A549 (cell line): Measurements from ENCODE around the gene MISFA. TPM values are rescaled to one million over a fixed set of nuclear protein-coding genes. Genes with fewer than 3 reads are reported as not detected.

Experiments used
- BCL3 ChIP-seq: fragments of >200 bp; sonication (Bioruptor Twin); formaldehyde crosslinking; IDR thresholded peaks from 3 replicates; pipeline ENCODE4 v1.6.1; 2016
- BHLHE40 ChIP-seq: IDR thresholded peaks from 2 replicates; pipeline ENCODE4 v1.6.1; 2012; ENCODE audit warnings: low read depth, low read length, inconsistent platforms
- CBX8 ChIP-seq: fragments of 200-600 bp; sonication (generic); IDR thresholded peaks from 2 replicates; pipeline ENCODE4 v1.6.1; 2016
- CEBPB ChIP-seq, 2 experiments: fragments of >200 bp in 1 of 2; sonication (Bioruptor Twin) in 1 of 2; formaldehyde crosslinking in 1 of 2; IDR thresholded peaks; 2 replicates each; pipeline ENCODE4 v1.6.1; 2012 to 2016
- ESRRA ChIP-seq: fragments of 150-350 bp; IDR thresholded peaks from 2 replicates; pipeline ENCODE4 v1.6.1; 2014; ENCODE audit warnings: mild to moderate bottlenecking, low read length, borderline replicate concordance
- GATA3 ChIP-seq: IDR thresholded peaks from 2 replicates; pipeline ENCODE4 v1.6.1; 2012; ENCODE audit warnings: borderline replicate concordance
- HOXA7 ChIP-seq: fragments of 250-450 bp; sonication (Bioruptor Pico); IDR thresholded peaks from 2 replicates; pipeline ENCODE4 v1.5.0; 2020; ENCODE audit warnings: mild to moderate bottlenecking, moderate library complexity
- HOXB5 ChIP-seq: fragments of 250-450 bp; sonication (Bioruptor Pico); IDR thresholded peaks from 2 replicates; pipeline ENCODE4 v1.5.0; 2020; ENCODE audit warnings: mild to moderate bottlenecking, moderate library complexity
- JUNB ChIP-seq: fragments of >200 bp; sonication (Bioruptor Twin); formaldehyde crosslinking; IDR thresholded peaks from 2 replicates; pipeline ENCODE4 v1.6.1; 2016
- KDM1A ChIP-seq: fragments of 200-600 bp; sonication (generic); IDR thresholded peaks from 2 replicates; pipeline ENCODE4 v1.6.1; 2016; ENCODE audit warnings: low read depth, mild to moderate bottlenecking
- KDM5A ChIP-seq: fragments of 200-600 bp; sonication (generic); IDR thresholded peaks from 2 replicates; pipeline ENCODE4 v1.6.1; 2016; ENCODE audit warnings: antibody characterized with exemption, mild to moderate bottlenecking
- POLR2A ChIP-seq: IDR thresholded peaks from 2 replicates; pipeline ENCODE4 v1.6.1; 2012; ENCODE audit warnings: mild to moderate bottlenecking, low read length
- POLR2AphosphoS2 ChIP-seq: conservative IDR thresholded peaks from 2 replicates; pipeline ENCODE4 v1.6.1; 2012; ENCODE audit warnings: low read length, improper control_type of control experiment, inconsistent platforms
- REST ChIP-seq: fragments of 200-600 bp; sonication (generic); IDR thresholded peaks from 2 replicates; pipeline ENCODE4 v1.6.1; 2016; ENCODE audit warnings: antibody characterized with exemption, mild to moderate bottlenecking, moderate library complexity
- RFX5 ChIP-seq: fragments of 450-650 bp; IDR thresholded peaks from 2 replicates; pipeline ENCODE4 v1.7.1; 2014; ENCODE audit warnings: antibody characterized with exemption, mild to moderate bottlenecking, moderate library complexity
- RNF2 ChIP-seq: fragments of 200-600 bp; sonication (generic); IDR thresholded peaks from 2 replicates; pipeline ENCODE4 v1.6.1; 2016; ENCODE audit warnings: low read depth, mild to moderate bottlenecking, antibody characterized with exemption, moderate library complexity, borderline replicate concordance
- SREBF2 ChIP-seq: fragments of 450-650 bp; IDR thresholded peaks from 2 replicates; pipeline ENCODE4 v1.6.1; 2014; ENCODE audit warnings: mild to moderate bottlenecking, moderate library complexity
- TFCP2L1 ChIP-seq: fragments of 250-450 bp; sonication (Bioruptor Pico); IDR thresholded peaks from 2 replicates; pipeline ENCODE4 v1.5.0; 2021; ENCODE audit warnings: mild to moderate bottlenecking
- ZSCAN20 ChIP-seq: fragments of 250-450 bp; sonication (Bioruptor Pico); IDR thresholded peaks from 2 replicates; pipeline ENCODE4 v1.8.0; 2022; ENCODE audit warnings: mild to moderate bottlenecking, moderate library complexity
- polyA plus RNA-seq, 4 experiments: library from polyadenylated mRNA; depleted of rRNA in 3 of 4; stranded (reverse); fragments of >200 nt; fragmentation: RNase III in 1 of 4; extraction: RNeasy Plus Mini Kit Qiagen cat#74134 plus additional on column Dnase treatment in 1 of 4; gene quantifications; 2 replicates in 3 of 4; 3 replicates in 1 of 4; pipeline ENCODE4 v1.2.3, GENCODE V29; 2011 to 2017
- TF ChIP-seq, protein P1 (sequence below): fragments of >200 bp; sonication (Bioruptor Twin); formaldehyde crosslinking; IDR thresholded peaks from 2 replicates; pipeline ENCODE4 v1.6.1; 2016
- TF ChIP-seq, protein P2 (sequence below): IDR thresholded peaks from 2 replicates; pipeline ENCODE4 v1.6.1; 2012
- TF ChIP-seq, protein P3 (sequence below): IDR thresholded peaks from 2 replicates; pipeline ENCODE4 v1.6.1; 2012; ENCODE audit warnings: low read depth, borderline replicate concordance
- TF ChIP-seq, protein P4 (sequence below): fragments of >200 bp; sonication (Bioruptor Twin); formaldehyde crosslinking; IDR thresholded peaks from 3 replicates; pipeline ENCODE4 v1.5.1; 2016
- TF ChIP-seq, protein P5 (sequence below): fragments of 450-650 bp; IDR thresholded peaks from 2 replicates; pipeline ENCODE4 v1.6.1; 2014; ENCODE audit warnings: antibody characterized with exemption

The MISFA gene
- polyA plus RNA-seq, 2 of the 4 experiments (the other 2 are of a cell fraction), result 1.7 to 6.3 TPM

GRCh38 chr11:18588297-18589252 lies 11.0 kb upstream of the MISFA start, which contains the start of gene UEVLD (continued):
- TF ChIP-seq REST (no peak), CBX8 (no peak), POLR2AphosphoS2 (no peak), HOXA7 (CRISPR knock-in tag) (no peak; the same call in 1 of the 2 replicates), BCL3 (peak; percentile 92; the same call in 2 of the 3 replicates), RFX5 (no peak), HOXB5 (CRISPR knock-in tag) (no peak), BHLHE40 (no peak), ESRRA (no peak), POLR2A (peak; percentile 84), KDM5A (peak; percentile 21; the same call in 1 of the 2 replicates), KDM1A (no peak), SREBF2 (no peak), TFCP2L1 (CRISPR knock-in tag) (no peak), ZSCAN20 (no peak), CEBPB (IDR thresholded peaks at IDR 0.05) (no peak), RNF2 (no peak), GATA3 (peak; percentile 47; the same call in 1 of the 2 replicates), JUNB (no peak)
- TF ChIP-seq, protein P1, sequence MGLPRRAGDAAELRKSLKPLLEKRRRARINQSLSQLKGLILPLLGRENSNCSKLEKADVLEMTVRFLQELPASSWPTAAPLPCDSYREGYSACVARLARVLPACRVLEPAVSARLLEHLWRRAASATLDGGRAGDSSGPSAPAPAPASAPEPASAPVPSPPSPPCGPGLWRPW, result no peak
- TF ChIP-seq, protein P2, sequence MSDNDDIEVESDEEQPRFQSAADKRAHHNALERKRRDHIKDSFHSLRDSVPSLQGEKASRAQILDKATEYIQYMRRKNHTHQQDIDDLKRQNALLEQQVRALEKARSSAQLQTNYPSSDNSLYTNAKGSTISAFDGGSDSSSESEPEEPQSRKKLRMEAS, result peak; percentile 87
- TF ChIP-seq, protein P3, sequence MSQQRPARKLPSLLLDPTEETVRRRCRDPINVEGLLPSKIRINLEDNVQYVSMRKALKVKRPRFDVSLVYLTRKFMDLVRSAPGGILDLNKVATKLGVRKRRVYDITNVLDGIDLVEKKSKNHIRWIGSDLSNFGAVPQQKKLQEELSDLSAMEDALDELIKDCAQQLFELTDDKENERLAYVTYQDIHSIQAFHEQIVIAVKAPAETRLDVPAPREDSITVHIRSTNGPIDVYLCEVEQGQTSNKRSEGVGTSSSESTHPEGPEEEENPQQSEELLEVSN, result no peak
- TF ChIP-seq, protein P4, sequence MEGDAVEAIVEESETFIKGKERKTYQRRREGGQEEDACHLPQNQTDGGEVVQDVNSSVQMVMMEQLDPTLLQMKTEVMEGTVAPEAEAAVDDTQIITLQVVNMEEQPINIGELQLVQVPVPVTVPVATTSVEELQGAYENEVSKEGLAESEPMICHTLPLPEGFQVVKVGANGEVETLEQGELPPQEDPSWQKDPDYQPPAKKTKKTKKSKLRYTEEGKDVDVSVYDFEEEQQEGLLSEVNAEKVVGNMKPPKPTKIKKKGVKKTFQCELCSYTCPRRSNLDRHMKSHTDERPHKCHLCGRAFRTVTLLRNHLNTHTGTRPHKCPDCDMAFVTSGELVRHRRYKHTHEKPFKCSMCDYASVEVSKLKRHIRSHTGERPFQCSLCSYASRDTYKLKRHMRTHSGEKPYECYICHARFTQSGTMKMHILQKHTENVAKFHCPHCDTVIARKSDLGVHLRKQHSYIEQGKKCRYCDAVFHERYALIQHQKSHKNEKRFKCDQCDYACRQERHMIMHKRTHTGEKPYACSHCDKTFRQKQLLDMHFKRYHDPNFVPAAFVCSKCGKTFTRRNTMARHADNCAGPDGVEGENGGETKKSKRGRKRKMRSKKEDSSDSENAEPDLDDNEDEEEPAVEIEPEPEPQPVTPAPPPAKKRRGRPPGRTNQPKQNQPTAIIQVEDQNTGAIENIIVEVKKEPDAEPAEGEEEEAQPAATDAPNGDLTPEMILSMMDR, result no peak
- TF ChIP-seq, protein P5, sequence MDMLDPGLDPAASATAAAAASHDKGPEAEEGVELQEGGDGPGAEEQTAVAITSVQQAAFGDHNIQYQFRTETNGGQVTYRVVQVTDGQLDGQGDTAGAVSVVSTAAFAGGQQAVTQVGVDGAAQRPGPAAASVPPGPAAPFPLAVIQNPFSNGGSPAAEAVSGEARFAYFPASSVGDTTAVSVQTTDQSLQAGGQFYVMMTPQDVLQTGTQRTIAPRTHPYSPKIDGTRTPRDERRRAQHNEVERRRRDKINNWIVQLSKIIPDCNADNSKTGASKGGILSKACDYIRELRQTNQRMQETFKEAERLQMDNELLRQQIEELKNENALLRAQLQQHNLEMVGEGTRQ, result no peak
